Measurements from ENCODE around the gene BAMBI. TPM values are rescaled to one million over a fixed set of nuclear protein-coding genes. Genes with fewer than 3 reads are reported as not detected.

BAMBI gene, protein sequence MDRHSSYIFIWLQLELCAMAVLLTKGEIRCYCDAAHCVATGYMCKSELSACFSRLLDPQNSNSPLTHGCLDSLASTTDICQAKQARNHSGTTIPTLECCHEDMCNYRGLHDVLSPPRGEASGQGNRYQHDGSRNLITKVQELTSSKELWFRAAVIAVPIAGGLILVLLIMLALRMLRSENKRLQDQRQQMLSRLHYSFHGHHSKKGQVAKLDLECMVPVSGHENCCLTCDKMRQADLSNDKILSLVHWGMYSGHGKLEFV
- 33.4 and 59.1 TPM in 2 replicates for total RNA-seq

DNA sequence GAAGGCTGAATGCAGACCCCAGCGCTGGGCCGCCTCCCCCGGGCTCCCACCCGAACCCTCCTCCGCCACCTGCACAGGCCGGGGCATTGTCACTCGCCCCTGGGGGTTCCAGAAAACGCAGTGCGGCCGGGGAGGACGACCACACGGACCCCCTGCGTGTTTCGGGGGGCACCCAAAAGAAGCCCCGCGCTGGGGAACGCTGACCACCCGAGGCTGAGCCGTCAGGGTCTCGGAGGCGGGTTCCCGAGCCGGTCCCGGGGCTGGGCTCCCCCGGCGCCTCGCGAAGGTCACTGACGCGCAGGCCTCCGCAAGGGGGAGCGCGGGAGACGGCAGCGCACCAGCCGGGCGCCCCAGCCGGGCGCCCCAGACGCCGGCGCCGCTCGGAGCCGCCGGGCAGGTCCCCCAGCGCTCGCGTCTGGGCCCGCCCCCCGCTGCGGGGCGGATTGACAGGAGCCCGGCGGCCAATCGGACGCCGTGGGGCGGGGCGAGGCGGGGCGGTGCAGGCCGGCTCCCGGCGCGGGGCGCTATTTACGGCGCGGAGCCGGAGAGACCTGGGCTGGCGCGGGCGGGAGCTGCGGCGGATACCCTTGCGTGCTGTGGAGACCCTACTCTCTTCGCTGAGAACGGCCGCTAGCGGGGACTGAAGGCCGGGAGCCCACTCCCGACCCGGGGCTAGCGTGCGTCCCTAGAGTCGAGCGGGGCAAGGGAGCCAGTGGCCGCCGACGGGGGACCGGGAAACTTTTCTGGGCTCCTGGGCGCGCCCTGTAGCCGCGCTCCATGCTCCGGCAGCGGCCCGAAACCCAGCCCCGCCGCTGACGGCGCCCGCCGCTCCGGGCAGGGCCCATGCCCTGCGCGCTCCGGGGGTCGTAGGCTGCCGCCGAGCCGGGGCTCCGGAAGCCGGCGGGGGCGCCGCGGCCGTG lies at the start of gene BAMBI:
Gene BAMBI, plus strand, starts transcription at position 554 of the 920 bp plus-strand sequence. CDS start 377 bp downstream, outside the sequence.

Other genes with a start within 250 kb of the BAMBI start
- gene WAC, start 144.4 kb upstream of the BAMBI start, total RNA-seq = 43.2 and 44.7 TPM in 2 replicates